HG02678 (cell line): Measurements from ENCODE around the gene NTNG1.

ENCODE experiments used
- ATAC-seq: cut with Tn5 transposase; IDR thresholded peaks from one replicate; pipeline ENCODE4 v1.9.1; 2021; ENCODE audit warnings: mild to moderate bottlenecking, moderate library complexity; ENCODE audit not compliant: unreplicated experiment

NTNG1 gene

DNA sequence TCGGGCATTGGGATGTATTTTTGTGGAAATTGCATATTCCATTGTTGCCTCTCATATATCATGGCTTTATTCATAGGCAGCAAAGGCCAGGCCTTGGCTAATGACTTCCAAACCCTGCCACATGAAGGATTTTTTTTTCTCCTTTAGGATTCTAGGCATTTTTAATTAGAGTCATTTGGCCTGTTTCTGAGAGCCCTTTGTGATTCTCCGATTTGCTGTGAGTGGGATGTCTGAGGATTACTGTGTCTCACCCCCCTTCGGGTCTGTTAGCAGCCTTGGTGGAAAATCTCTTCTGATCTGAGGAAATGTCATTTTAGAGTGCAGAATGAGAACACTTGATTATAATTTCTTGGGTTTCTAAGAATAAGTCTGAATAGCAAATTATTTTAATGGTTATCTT, 253.5 kb downstream of the NTNG1 start:
- ATAC-seq: no peak

DNA sequence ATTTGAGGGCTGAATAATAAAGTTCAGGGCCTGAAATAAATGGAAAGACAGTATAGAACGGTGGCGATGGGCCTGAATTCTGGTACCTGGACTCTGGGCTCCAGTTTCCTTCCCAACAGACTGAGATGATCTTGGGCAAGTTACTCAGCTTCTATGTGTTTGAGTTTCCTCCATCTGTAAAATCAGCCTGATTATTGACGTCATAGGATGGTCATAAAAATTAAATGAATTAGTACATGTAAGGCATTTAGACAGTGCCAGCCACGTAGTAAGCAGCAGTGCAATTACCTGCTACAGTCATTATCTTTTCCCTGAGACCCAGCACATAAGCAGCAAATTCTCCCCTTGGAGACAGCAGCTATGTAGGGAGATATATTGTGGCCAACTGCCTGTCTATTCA, 260.9 kb downstream of the NTNG1 start:
- ATAC-seq: no peak

DNA sequence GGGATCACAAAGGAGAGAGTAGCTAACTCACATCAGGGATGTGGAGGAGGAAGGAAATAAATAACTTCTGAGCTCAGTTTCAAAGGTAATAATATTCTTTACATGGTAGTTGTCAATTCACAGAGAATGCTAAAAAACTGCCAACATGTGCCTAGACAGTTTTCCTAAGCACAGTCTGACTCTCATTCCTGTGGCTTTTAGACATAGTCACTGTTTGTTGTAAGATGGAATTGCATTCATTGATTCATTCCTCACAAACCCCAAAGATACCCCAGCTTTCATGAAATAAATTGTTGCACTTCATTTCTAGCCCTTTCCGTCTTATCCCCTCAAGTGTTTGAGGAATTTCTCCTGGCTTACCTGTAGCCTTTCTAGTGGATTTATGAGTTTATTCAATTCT, 263.9 kb downstream of the NTNG1 start:
- ATAC-seq: no peak

DNA sequence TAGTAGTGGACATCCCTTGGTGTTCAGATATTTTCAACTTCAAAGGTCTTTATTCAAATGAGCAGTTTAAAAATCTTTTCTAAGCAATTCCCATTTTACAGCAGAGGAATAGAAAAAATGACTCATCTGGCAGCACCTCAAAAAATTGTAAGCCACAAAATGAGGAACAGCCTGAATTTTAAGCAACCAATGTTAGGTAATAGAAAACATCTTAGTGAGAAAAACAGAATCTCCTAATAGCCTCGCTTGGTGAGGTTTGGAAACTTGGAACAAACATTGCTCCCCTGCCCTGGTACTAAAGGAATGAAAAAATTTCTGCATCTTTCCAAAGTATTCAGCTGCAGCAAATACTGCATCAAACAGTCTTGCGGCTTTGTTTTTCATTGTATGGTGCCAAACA, 264.4 kb downstream of the NTNG1 start:
- ATAC-seq: no peak

DNA sequence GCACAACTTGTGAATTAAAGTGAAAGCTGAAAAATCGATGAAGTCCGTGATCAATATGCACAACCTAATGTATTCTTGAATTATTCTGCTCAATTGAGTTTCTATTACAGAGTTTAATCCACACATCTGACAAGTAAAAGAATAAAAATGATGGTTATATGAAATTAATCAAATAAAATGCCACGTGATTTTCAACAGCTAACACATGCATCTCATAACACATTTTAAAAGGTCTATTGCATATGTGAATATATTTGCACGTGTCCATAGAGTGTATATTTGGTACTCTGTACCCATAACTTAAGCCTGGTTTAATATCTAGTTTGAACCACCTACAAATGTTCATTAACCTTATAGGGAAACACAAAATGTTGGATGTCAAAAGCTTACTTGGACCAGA, 266.2 kb downstream of the NTNG1 start:
- ATAC-seq: no peak

DNA sequence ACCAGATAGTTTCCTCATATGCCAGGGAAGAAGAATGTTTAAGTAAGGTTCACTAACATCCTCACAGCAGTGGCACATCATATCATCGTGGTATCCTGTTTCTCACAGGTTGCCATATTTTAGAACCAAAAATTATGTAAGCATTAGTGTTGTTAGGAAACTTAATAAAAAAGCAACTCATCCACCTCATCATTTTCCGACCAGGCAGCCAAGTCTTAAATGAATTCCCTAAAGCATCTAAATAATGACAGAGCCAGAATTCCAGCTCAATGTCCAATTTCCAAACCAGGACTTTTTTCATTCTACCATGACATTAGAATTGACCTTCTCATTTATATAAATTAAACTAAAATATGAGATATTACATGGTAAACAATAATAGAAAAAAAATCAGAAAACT, 272.7 kb downstream of the NTNG1 start:
- ATAC-seq: no peak

DNA sequence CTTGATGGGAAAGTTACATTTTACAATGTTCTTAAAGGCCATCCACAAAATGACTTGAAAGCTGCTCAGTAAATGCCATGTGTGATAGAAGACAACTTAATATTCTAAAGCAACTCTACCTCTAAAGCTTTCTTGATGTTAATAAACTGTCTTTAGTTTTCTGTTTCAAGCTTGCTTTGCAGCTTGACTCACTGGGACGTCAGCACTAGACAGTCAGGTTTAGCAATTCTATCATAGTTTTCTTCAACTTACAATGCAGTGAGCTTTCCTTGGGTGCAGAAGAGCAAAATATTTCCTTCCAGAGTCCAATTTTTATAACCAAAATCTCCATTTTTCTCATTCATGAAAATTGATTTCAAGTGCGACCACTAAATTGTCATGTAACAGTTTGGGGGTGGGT, 273.1 kb downstream of the NTNG1 start:
- no peak for ATAC-seq

DNA sequence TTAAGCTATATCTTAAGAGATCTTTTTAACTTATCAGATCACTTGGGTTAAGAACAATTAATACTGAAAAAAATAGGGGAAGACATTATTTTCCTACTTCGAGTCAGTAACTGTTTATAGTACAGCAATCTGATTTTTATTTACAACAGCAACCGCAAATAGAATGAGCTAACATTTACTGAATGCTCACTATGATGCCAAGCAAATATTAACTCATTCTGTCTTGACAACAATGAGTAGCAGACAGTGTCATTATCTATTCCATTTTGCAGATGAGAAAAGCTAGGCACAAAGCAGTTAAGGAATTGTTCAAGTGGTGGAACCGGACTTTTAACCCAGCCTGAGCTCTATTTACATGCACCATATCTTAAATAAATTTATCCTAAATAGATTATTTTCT, 273.7 kb downstream of the NTNG1 start:
- no peak for ATAC-seq

DNA sequence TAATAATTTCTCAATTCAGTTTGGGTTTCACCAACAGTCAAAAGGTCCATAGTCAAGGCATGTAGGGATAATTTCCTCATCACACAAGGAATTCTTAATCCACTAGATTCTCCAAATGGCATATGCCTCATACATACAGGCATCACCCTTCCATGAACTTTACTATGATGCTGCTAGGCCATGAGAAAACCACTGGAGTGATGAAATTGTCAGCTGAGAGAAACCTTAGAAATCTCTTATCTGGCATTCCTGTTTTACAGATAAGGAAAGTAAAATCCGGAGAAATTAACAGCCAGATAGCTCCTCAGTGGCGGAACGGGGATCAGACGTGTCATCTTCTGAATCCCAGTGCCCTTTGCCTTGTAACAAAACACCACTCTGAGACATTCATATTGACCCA, 274.4 kb downstream of the NTNG1 start:
- ATAC-seq: no peak

DNA sequence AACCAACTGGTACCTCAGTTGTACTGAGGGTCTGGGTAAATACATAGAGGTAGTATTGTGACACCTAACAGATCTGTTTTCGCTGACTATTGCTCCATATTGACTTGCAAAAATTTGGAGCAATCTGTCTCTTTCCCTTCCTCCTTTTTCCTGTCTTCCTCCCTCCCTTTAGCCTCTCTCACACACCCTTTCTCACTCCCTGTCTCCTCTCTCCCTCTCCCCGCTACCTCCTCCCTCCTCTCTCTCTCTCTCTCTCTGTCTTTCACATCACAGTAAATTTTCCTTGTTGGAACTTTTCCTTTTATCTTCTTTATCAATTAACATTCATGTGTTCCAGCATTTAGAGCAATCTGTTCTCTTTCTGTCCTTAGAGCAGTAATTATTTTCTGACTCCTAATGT, 278.2 kb downstream of the NTNG1 start:
- no peak for ATAC-seq

DNA sequence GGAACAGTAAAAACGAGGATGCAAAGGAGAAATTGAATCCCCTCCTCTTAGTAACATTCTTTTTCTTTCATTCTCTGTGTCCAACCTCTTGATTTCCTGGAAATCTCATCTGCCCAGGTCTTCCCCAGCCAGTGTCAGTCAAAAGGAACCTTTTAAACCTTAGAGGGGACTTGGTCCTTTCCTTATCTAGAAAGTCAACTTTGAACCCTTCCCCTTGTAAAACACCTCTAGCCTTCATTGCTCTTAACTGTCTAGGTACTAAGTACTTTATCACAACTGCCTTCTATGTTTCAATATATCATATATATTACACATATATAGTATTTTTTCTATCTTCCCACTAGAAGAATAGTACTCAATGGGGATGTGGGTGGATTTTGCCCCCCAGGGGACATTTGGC, 282.1 kb downstream of the NTNG1 start:
- no peak for ATAC-seq

DNA sequence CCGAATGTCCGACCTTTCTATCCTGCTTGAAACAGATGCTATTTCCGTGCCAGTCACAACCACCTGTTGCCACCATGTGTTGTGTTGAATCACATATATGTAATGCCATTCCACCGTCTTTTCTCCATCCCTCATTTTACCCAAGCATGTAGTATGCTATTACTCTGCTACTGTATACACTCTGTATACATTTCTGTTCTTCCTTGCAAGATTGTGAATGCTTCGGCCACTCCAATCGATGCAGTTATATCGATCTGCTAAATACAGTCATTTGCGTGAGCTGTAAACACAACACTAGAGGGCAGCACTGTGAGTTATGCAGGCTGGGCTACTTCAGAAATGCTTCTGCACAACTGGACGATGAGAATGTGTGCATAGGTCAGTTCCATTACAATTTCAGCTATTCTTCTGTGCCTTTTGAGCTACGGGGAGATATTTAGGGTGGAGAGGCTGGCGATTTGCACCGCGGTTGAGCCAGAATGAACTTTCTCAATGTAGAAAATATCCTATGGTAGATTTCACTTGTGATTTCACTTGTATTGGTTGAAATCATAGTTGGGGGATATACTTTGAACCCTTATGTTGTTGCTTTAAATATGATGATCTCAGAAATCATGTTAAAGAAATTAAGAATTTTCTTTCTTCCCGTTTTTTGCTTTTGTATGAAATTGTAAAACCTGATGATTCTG, 289.8 kb downstream of the NTNG1 start:
- ATAC-seq: peak; percentile 90

DNA sequence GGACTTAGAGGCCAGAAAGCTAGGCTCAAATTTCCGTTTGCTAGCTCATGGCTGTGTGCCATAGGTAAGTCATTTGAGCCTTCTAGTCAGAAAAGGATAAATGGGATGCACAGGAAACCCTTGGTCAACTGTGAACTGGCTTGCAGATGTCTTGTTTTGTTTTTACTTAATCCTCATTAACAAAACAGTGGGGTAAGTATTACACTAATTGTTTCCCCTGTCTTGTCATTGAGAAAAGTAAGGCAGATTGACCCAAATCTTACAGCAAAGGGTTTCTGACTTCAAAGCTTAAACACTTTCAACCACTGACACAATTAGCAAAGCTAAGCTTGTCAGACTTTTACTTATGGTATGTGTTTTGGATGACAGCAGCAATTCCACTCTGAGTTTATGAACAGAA, 291.3 kb downstream of the NTNG1 start:
- no peak for ATAC-seq

DNA sequence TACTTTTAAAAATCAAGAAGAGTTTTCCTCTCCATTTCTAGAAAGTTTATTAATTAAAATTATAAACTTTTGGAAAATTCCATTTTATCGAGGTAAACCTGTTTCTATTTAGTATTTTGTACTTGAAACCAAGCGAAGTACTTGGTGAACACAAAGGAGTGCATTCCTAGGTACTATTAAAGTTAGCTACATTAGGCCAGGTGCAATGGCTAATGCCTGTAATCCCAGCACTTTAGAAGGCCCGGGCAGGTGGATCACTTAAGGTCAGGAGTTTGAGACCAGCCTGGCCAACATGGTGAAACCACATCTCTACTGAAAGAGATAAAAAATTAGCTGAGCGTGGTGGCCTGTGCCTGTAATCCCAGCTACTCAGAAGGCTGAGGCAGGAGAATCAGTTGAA, 292.2 kb downstream of the NTNG1 start:
- no peak for ATAC-seq

DNA sequence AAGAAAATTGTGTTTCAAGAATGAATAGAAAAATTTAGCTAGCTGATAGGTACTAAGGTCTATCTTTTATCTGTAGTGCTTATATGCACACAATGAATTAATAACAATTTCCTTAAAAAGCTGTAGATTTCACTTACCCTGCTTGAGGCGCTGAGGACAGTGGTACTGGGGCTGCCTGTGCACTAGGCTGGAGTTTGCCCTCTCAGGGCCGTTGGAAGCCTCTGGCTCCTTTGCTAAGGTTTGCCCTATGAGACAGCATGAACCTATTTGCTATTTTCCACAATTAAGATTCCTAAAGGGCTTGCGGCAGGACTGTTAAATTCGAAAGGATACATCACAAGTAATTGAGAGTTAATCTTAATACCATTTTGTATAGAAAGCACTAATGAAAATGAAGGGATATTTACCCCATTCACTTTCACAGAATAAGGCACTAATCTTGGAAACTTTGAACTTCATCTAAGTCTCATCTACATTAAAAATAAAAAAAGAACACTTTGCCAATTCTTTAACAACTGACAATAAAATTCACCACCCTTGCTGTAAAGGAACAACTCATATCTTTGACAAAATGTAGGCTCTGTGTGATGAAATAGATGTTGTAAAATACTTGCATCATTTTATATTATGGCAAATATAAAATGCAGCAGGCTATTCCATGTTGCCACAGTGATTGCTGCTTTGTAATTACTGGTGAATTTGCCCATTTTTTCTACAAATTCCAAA, 293.0 kb downstream of the NTNG1 start:
- ATAC-seq: no peak

DNA sequence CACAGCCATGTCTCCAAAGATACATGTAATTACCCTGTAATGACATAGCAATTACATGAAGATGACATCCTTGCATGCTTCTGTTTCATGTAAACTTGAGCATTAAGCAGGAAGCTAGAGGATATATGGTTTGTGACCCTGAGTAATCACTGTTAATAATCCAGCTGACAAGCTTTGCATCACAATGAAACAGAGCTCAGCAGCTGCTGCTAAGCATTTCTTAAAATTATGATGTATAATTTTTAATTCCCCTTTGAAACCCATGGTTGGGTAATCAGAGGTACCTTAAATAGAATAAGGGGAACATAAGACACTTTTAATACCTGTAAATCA, 293.5 kb downstream of the NTNG1 start:
- no peak for ATAC-seq

DNA sequence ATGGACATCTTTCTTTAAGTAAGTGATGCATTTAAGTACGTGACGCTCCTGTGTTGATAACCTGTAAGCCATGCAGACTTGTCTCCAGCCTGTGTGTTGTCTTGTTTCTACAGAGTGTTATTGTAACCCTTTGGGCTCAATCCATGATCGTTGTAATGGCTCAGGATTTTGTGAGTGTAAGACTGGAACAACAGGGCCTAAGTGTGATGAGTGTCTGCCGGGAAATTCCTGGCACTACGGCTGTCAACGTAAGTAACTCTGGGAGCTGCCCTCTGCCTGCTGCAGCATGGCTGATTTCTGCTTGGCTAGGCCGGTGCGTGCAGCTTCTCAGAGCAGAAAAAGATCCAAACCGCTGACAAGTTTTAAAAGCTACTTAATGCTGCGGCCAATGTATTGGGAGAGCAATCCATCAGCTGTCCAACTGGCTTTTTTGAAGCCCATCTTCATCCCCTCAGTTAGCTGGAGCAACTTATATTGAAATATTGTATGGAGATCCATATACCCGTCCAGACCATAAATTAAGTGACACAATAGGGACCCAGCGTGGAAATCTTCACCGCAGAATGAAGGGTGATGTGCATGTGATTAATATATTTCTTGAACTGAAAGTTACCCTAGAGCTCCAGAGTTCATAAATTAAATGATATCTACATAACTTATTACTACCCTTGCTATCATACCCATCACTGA, 295.9 kb downstream of the NTNG1 start:
- ATAC-seq: no peak

DNA sequence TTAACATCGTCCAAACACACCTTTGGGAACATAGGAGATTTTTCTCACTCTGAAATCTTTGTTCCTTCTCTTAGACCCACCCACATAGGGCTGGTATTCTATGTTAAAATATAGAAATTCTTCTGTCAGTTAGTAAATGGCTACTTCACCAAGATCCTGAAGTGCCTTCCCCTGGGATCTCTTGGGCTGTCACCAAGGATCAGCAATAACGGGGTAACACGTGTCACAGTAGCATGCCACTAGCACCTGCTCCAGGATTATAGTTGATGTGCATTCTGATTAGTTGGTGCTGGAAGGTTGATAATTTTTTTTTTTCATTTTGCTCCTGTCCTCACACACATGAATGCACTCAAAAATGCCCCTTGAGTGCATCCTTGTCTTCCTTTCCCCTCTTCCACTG, 298.7 kb downstream of the NTNG1 start:
- ATAC-seq: no peak

DNA sequence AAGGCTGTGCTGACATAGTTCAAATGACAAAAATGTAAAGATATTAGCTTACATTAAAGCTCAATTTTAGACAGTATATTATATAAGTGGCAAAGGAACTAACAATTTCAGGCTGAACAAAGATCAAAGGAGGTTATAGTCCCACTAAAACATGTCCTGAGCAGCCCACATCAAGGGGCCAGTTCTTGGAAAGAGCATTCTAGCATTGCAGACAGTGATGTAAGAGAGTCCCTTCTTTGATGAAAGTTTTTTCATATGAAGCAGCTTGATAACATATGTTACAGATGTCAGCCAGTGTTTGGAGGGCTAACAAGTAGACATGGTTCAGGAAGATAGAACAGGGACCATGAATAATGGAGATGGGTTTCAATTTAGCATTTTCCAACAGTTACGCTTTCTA, 301.7 kb downstream of the NTNG1 start:
- ATAC-seq: no peak

DNA sequence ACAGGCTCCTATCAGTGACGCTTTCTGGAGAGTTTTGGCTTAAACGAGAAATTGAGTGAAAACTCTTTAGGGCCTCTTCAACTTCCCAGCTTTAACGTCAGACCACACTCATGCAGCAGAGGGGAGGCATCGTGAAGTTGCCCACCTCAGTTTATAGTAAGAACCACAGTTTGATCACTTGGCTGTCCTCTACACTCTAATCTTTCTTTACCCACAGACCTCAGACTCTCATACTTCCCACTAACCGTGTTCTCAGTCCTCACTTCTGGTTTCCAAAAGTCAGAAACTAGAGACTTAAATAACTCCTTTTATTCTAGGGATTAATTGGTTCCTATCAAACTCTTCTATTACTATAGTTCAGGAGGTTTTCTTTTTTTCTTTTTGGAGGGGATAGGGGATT, 302.2 kb downstream of the NTNG1 start:
- ATAC-seq: no peak

DNA sequence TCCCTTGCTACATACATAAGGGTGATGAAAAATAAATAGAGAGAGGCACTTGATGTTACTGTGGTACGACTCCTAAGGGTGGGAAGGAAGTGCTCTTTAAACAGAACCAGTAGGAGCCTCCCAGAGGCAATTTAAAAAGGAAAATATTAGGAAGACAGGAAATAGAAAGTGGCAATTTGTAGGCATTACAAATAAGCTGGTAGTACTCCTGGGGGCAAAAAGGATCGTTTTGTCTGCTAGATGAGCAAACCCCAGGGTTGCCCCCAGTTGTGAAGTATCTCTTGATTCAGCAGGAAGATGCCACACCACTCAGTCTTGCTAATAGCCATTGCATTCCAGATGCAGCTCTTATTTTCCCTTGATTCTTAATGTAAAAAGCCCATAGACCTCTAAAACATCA, 303.0 kb downstream of the NTNG1 start:
- no peak for ATAC-seq

DNA sequence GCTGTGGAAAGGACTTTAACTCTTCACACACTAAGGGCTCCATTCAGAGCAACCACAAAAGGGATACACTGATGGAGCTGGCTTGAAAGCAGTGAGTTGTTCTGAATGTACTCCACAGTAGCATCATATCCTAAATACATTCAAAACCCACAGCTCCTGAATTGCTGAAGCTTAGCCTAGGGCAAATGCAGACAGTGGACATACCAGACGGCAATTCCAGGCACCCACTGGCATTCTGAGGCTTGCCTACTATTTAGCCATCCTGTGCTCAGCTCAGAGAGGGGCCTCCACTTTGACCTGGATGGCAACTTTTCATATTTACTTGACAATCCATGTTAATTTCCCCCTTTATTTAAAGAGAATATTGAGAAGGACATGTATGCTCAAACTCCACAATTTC, 303.5 kb downstream of the NTNG1 start:
- ATAC-seq: no peak
